PC-9 (cell line): ENCODE data around the gene LIN7A. TPM values are rescaled to one million over a fixed set of nuclear protein-coding genes. Genes with fewer than 3 reads are reported as not detected.

Experiments
- BruUV-seq: library from RNA; stranded (reverse); fragments of 400-500 nt; replicated peaks from 2 replicates; lab custom pipeline; 2021; lab: Mats Ljungman, UMichigan
- CTCF ChIA-PET: fragments of 300-600 bp; sonication (Branson Sonifier 250); formaldehyde crosslinking; loops from one replicate; lab custom pipeline; 2022; ENCODE audit warnings: antibody characterized with exemption; lab: Charles Lee
- POLR2A ChIA-PET: fragments of 300-600 bp; sonication (Branson Sonifier 250); formaldehyde crosslinking; loops from one replicate; lab custom pipeline; 2022; ENCODE audit warnings: antibody characterized with exemption; ENCODE audit not compliant: unreplicated experiment; lab: Charles Lee
- DNase-seq, 2 experiments: peaks; one replicate each; pipeline versions ENCODE4 v3.0.0 to v3.0.0-alpha.2; 2015 to 2022; ENCODE audit warnings: mixed read lengths in 1 of 2
- H2AFZ ChIP-seq: fragments of 200-600 bp; sonication (generic); 2 replicates; pipeline ENCODE4 v1.8.1; 2017; ENCODE audit warnings: antibody characterized with exemption
- H3F3A ChIP-seq: fragments of 200-600 bp; sonication (generic); 2 replicates; pipeline ENCODE4 v1.8.1; 2017; ENCODE audit warnings: antibody characterized with exemption, mild to moderate bottlenecking, low read depth; ENCODE audit not compliant: insufficient read depth
- H3K27ac ChIP-seq: fragments of 200-600 bp; sonication (generic); 2 replicates; pipeline ENCODE4 v1.6.1; 2016; ENCODE audit warnings: mixed run types
- H3K27me3 ChIP-seq: fragments of 200-600 bp; sonication (generic); 2 replicates; pipeline ENCODE4 v1.6.1; 2016; ENCODE audit warnings: low read depth, mixed run types; ENCODE audit not compliant: insufficient read depth
- H3K36me3 ChIP-seq: fragments of 200-600 bp; sonication (generic); 2 replicates; pipeline ENCODE4 v1.6.1; 2016; ENCODE audit warnings: low read depth, mixed run types
- H3K4me1 ChIP-seq: fragments of 200-600 bp; sonication (generic); replicated peaks from 2 replicates; pipeline ENCODE4 v1.6.1; 2016; ENCODE audit warnings: mixed run types; ENCODE audit not compliant: insufficient read depth
- H3K4me2 ChIP-seq: fragments of 200-600 bp; sonication (generic); 2 replicates; pipeline ENCODE4 v1.6.1; 2017; ENCODE audit warnings: mixed run types
- H3K4me3 ChIP-seq: fragments of 200-600 bp; sonication (generic); 2 replicates; pipeline ENCODE4 v1.6.1; 2016; ENCODE audit warnings: mixed run types
- H3K79me2 ChIP-seq: fragments of 200-600 bp; sonication (generic); 2 replicates; pipeline ENCODE4 v1.6.1; 2017; ENCODE audit warnings: low read depth, mixed run types
- H3K9me2 ChIP-seq: fragments of 200-600 bp; sonication (generic); 2 replicates; pipeline ENCODE4 v1.8.1; 2017; ENCODE audit warnings: mild to moderate bottlenecking; ENCODE audit not compliant: insufficient read depth
- H3K9me3 ChIP-seq: fragments of 200-600 bp; sonication (generic); 2 replicates; pipeline ENCODE4 v1.8.1; 2016; ENCODE audit warnings: low read depth; ENCODE audit not compliant: insufficient read depth
- H4K20me1 ChIP-seq: fragments of 200-600 bp; sonication (generic); 2 replicates; pipeline ENCODE4 v1.8.1; 2017; ENCODE audit not compliant: insufficient read depth
- EZH2 ChIP-seq: fragments of 200-600 bp; sonication (generic); IDR thresholded peaks from 2 replicates; pipeline ENCODE4 v1.8.0; 2017; ENCODE audit warnings: antibody characterized with exemption, low read depth
- intact Hi-C: fragments of 100-400 bp; cut with micrococcal nuclease; formaldehyde crosslinking; loops from one replicate; pipeline ENCODE4 v1.10.0; 2022; ENCODE audit not compliant: unreplicated experiment
- total RNA-seq: library from RNA; stranded (reverse); gene quantifications from 2 replicates; pipeline ENCODE4 v1.2.3, GENCODE V29; 2021
- TF ChIP-seq, protein P1 (sequence below): fragments of 200-600 bp; sonication (generic); conservative IDR thresholded peaks from 2 replicates; pipeline ENCODE4 v1.6.1; 2017; ENCODE audit warnings: mixed run types, antibody characterized with exemption, mild to moderate bottlenecking, moderate library complexity

Gene LIN7A
- total RNA-seq, 1 experiment from 2014 or later = not detected

DNA sequence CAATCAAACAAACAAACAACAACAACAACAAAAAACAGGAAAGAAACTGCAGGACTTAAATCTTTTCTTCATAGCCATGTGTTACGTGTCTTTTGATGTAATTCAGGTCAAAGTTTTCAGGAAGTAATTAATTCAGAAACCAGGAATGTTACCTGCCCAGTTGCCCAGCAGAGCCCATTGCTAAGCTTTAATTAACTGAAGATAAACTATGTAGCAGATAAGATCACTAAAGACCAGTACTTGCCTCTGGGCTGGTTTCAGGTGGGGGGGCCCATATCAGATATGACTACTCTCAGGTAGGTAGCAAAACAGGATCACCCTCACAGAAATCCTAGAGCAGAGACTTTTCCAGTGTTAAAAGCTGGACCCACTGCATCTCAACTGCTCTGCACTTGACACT lies 69.2 kb downstream of the LIN7A start:
- peak overlapping the region; percentile 34; the same call in 1 of the 2 replicates for H3K4me2 ChIP-seq
- H3K9me2 ChIP-seq = peaks cover 2% of the 10 kb centered on the region; the same call in 1 of the 2 replicates
- no peaks in the 10 kb centered on the region for H3K79me2 ChIP-seq
- H3K9me3 ChIP-seq = peaks cover 5% of the 10 kb centered on the region; the same call in 1 of the 2 replicates
- intact Hi-C loops = no loop called here
- H3K27ac ChIP-seq = 0 out of 2 replicates have a peak overlapping the region, but pooled peaks have one; percentile 45
- BruUV-seq = no TSS peak
- TF ChIP-seq, protein P1, sequence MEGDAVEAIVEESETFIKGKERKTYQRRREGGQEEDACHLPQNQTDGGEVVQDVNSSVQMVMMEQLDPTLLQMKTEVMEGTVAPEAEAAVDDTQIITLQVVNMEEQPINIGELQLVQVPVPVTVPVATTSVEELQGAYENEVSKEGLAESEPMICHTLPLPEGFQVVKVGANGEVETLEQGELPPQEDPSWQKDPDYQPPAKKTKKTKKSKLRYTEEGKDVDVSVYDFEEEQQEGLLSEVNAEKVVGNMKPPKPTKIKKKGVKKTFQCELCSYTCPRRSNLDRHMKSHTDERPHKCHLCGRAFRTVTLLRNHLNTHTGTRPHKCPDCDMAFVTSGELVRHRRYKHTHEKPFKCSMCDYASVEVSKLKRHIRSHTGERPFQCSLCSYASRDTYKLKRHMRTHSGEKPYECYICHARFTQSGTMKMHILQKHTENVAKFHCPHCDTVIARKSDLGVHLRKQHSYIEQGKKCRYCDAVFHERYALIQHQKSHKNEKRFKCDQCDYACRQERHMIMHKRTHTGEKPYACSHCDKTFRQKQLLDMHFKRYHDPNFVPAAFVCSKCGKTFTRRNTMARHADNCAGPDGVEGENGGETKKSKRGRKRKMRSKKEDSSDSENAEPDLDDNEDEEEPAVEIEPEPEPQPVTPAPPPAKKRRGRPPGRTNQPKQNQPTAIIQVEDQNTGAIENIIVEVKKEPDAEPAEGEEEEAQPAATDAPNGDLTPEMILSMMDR = no peak
- TF ChIP-seq EZH2 = no peak
- H2AFZ ChIP-seq = no peak overlapping the region
- no peak overlapping the region for H3K4me3 ChIP-seq
- ChIA-PET CTCF (no interaction called here), POLR2A (no interaction called here)
- H4K20me1 ChIP-seq = no peaks in the 10 kb centered on the region
- DNase-seq = peak; percentile 47 to 83
- H3K27me3 ChIP-seq = no peaks in the 10 kb centered on the region
- peaks cover 14% of the 10 kb centered on the region for H3K4me1 ChIP-seq
- H3K36me3 ChIP-seq = no peaks in the 10 kb centered on the region
- no peaks in the 10 kb centered on the region for H3F3A ChIP-seq

- H3K4me1 ChIP-seq = peaks cover 14% of the 10 kb centered on the region
- no peaks in the 10 kb centered on the region for H3K27me3 ChIP-seq
- no peak overlapping the region for H3K27ac ChIP-seq
- ChIA-PET POLR2A (no interaction called here), CTCF (no interaction called here)
- H3K4me3 ChIP-seq = no peak overlapping the region
- peaks cover 5% of the 10 kb centered on the region; the same call in 1 of the 2 replicates for H3K9me3 ChIP-seq
- peaks cover 2% of the 10 kb centered on the region; the same call in 1 of the 2 replicates for H3K9me2 ChIP-seq
- H4K20me1 ChIP-seq = no peaks in the 10 kb centered on the region
- TF ChIP-seq EZH2 = no peak
- TF ChIP-seq, protein P1 = no peak
- H3K36me3 ChIP-seq = no peaks in the 10 kb centered on the region
- H3K79me2 ChIP-seq = no peaks in the 10 kb centered on the region
- H3K4me2 ChIP-seq = no peak overlapping the region
- H3F3A ChIP-seq = no peaks in the 10 kb centered on the region
- no TSS peak for BruUV-seq
- H2AFZ ChIP-seq = no peak overlapping the region
- no peak for DNase-seq
- intact Hi-C loops = no loop called here
Observed at GRCh38 chr12:80867941-80868340, 69.8 kb downstream of the LIN7A start.

DNA sequence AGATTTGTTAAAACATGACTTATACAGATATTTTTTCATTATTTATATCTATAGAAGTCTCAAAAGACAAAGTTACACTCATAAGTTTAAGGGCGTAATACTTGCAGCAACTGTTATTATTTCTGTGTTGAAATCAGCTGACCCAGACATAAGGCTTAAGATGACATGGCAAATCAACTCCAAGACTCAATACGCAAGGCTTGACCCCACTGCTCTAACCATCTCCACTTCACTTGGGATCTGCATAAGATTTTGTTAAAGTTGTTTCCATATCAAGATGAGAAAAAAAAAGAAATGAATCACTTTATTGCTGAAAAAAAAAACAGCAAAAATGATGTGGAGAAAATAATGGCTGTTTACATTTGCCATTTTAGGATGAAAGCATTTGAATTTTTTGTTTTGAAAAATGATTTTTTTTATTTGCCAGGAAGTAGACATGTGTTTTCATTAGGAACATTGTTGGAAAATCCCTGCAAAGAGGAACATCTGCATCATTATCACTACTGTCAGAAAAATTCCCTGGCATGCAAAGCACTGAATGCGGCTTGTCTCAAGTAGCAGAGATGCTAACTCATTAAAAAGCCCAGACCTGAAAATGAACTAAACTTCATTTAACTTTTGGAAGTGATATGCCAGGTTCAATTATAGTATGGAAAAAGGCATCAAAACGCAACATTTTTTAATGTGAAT lies 73.5 kb downstream of the LIN7A start:
- H3K4me1 ChIP-seq = peaks cover 12% of the 10 kb centered on the region
- intact Hi-C loops = no loop called here
- no peak overlapping the region for H2AFZ ChIP-seq
- POLR2A ChIA-PET = interaction anchor here (0.6 kb wide), 1 partner anchor 14 kb away, joined by 3 read pairs; no protein-coding TSS in a partner anchor
- CTCF ChIA-PET = no interaction called here
- no peaks in the 10 kb centered on the region for H3F3A ChIP-seq
- no peak for DNase-seq
- no peaks in the 10 kb centered on the region for H4K20me1 ChIP-seq
- no peaks in the 10 kb centered on the region for H3K79me2 ChIP-seq
- BruUV-seq = no TSS peak
- no peak overlapping the region for H3K27ac ChIP-seq
- TF ChIP-seq EZH2 = no peak
- TF ChIP-seq, protein P1 = no peak
- H3K9me3 ChIP-seq = no peaks in the 10 kb centered on the region
- H3K9me2 ChIP-seq = no peaks in the 10 kb centered on the region
- H3K4me3 ChIP-seq = no peak overlapping the region
- H3K4me2 ChIP-seq = no peak overlapping the region
- no peaks in the 10 kb centered on the region for H3K27me3 ChIP-seq
- no peaks in the 10 kb centered on the region for H3K36me3 ChIP-seq
